NCI-H2227 treated with DMSO at 0.1 percent for 48 hours (cell line): ENCODE data around the gene C6orf120.
"Not testable (repeated sequence)": the region's sequence is repeated elsewhere in the genome, so short reads cannot be mapped to it uniquely, and the experiment has no call there.

ENCODE experiments used
- DNase-seq: peaks from one replicate; lab custom pipeline; 2025; lab: John Stamatoyannopoulos, UW

C6orf120 gene

DNA sequence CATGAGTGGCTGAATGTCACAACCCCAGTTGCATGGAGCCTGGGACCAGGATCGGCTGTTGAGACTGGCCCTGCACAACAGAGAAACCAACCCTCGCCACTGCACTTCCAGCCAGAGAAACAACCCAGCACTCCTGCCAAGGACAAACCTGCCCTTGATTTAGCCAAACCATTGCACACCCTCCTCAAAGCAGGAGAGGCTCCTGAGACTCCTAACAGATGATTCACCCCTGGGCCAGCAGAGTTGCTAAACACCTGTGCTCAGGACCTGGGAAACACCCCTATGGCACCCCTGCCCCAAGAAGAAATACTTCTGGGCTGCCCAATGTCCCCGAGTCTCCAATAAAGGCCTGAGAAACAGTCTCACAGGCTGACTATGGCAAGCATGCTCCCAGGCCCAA is 17.9 kb upstream of the C6orf120 start:
- no peak for DNase-seq

DNA sequence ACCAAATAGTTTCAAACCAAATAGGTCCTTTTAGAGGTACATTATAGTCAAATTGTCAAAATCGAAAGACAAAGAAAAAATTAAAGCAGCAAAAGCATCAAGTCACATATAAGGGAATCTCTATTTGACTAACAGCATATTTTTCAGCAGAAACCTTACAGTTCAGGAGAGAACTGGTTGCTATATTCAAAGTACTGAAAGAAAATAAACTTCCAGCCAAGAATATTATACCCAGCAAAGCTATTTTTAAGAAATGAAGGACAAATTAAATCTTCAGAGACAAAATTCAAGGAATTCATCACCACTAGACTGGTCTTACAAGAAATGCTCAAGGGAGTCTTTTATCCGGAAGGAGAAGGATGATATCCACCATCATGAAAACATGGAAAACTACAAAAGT is 16.1 kb upstream of the C6orf120 start:
- DNase-seq, result no peak

DNA sequence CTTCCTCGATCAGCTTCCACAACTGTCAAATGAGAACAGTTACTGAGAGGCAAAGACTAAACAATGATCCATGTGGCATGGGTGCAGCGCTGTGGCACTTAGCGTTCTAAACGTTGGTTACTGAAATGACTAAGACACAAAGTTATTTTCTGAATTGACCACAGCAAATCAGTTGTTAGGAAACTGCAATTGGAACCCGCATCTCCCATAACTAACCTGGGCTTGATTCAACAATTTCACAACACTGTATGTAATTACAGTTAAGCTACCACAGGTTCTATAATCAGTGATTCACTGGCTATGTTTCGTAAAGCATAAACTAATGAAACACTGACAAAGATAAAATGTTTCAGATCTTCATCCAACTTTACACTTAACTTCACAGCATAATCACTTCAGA is 12.6 kb upstream of the C6orf120 start:
- DNase-seq, result no peak

DNA sequence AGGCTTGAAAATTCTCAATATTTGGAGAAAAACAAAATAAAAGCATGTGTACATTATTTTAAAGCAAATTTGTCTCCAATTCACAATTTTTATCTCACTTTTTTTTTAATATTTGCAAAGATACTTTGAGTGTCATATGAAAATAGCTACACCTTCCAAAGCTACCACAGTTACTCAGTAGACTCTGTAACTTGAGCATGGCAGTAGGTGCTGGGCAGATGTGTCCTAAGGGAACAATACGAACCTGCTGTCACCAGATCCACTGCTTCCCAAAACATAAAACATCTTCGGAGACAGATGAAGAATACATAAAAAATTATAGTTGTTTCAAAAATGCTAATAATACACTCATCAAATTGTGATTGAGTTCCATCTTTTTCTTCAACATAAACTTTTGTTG is 10.7 kb upstream of the C6orf120 start:
- DNase-seq, result no peak

DNA sequence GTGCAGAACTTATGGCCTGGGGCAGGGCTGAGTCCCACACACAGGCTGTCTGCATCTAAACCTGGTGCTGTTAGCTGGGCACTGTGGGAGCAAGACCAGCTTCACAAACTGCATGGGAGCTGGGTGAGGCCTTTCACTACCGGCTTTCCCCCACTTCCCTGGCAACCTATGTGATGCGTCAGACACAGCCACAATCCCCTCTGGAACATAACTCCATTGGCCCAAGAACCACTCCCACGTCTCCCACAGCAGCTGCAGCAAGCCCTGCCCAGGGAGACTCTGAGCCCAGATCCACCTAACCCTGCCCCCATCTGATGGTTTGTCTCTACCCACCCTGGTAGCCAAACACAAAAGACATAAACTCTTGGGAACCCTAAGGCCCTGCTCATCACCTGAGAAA is 9.4 kb upstream of the C6orf120 start:
- DNase-seq, result no peak

DNA sequence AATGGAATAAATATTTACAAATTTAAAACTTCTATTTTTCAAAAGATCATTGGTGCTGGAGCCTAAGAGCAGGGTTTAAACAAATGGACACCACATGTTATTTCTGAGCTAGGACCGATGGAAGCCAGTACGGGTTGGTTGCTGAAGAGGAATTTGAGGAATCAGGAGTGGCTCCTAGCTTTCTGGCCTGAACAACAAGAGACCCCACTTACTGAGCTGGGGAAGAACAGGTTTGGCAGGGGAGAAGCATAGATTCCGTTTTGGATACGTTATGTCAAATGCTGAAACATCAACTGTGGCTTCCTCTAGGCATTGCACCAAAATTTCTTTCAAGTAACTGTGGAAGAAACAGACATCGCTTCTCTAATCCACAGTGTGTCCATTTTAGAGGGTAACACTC is 6.8 kb upstream of the C6orf120 start:
- no peak for DNase-seq

DNA sequence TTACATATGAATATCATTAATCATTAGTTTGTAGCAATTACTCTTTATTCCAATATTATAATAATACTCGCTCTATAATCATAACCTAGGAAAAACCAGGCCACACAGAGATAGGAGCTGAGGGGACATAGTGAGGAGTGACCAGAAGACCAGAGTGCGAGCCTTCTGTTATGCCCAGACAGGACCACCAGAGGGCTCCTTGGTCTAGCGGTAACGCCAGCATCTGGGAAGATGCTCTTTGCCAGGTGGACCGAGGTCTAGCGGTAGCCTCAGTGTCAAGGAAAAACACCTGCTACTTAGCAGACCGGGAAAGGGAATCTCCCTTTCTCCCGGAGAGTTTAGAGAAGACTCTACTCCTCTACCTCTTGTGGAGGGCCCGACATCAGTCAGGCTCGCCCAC is 4.8 kb upstream of the C6orf120 start:
- DNase-seq, result not testable (repeated sequence)

DNA sequence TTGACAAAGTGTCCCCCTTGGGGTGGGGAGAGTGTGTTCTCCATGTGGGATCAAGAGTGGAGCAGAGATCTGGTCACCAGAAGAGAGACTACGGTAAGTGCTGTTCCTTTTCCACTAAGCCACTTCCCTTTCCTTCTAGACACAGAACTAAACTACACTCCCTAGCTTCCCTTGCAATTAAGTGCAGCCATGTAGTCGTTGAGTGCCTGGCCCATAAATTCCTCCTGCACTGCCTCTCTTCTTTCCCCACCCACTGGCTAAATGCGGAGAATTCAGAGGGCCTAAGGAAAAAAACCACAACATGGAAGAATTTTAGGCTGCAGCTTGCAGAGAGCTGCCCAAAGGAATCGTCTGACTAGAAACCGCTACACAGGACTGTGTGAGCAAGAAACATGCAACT is 1.6 kb upstream of the C6orf120 start:
- DNase-seq, result no peak

DNA sequence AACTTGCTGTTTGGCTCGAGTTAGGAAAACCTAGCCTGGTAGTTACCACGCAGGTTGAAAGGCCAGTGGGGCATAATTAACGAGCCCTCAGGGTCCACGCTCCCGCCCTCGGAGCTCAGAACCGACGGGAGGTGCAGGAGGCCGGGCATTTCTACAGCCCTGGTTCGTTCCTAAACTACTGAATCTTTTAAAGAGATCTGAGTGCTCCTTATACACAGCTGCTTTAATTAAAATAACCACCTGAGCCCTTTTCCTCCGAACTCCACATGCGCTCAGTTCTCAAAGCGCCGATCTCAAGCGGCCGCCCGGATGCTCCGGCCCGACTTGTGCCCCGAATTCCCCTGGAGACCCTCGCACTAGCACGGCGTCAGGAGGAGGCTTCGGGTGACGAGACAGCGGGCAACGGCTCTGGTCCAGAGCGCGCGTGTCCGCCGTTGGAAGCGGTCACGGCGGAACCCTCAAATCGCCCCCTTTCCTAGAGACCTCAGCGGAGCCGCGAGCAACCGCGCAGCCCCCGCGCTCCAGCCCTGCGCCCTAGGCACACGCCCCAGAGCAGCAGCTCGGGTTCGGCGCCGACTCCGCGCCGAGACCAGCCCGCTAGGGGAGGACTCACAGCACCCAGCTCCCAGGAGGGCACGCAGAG is 494 bp upstream of the C6orf120 start:
- DNase-seq, result no peak

DNA sequence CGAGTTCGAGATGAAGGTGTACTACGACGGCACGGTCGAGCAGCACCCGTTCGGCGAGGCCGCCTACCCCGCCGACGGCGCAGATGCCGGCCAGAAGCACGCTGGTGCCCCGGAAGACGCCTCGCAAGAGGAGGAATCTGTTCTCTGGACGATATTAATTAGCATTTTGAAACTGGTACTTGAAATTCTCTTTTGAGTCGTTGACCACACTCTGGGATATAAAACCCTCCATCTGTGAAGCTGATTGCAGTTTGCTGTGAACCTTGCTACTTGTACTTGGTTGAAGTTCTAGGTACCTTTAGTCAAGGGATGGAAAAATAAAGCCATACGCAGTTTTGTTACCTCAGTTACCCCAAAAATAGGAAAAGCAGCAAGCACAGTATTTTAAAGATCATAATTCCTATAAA is 917 bp downstream of the C6orf120 start:
- DNase-seq, result no peak

DNA sequence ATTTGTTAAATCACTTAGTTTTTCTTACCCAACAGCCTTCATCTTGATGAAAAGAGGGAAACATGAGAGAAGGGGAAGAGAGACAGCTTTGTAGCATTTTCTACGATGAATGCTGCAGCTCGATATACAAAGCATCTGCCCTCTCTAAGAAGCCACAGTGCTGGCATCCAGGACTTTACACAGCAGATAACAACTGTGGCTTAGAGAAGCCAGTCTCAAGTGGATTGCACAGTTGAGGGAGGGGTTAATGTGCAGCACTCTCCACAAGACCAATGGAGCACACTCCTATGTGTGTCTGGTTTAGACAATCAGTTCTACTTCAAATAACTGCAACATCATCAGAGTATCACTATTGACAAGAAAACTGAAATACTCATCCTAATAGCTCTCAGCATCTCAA is 5.8 kb downstream of the C6orf120 start:
- DNase-seq, result no peak

DNA sequence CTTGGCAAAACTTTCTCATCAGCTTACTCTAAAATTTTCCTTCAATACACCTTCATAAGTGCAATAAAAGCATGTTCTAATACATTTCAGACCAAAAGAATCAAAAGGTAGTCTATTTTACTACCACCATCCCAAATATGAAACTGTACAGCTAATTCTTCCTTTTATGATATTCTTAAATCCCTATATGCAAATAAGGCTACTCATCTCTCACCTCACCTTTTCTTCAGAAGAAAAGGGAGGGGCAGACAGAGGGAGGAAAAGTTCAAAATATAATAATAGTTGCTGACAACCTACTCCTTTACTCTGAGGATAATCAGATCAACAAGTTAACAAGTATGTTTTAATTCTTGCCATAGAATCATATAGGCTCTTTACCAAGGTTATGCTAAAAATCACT is 7.4 kb downstream of the C6orf120 start:
- no peak for DNase-seq

DNA sequence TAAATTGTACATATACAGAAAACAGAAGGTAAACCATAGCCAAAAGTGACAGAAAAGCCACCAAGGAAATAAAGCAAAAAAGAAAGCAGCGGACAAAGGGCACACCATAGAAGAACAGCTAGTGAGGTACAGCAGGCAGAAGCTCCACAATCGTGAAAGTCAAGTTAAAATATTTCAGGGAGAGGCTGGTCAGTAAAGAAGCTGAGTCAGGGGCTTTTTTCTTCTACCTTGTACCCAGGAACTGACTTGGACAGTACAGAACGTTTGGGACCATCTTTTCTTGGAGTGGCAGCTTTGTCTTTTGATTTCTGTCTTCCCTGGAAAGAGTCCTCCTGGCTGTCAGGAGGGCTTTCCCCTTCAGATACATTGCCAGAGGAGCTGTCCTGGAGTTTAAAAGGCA is 8.1 kb downstream of the C6orf120 start:
- no peak for DNase-seq

DNA sequence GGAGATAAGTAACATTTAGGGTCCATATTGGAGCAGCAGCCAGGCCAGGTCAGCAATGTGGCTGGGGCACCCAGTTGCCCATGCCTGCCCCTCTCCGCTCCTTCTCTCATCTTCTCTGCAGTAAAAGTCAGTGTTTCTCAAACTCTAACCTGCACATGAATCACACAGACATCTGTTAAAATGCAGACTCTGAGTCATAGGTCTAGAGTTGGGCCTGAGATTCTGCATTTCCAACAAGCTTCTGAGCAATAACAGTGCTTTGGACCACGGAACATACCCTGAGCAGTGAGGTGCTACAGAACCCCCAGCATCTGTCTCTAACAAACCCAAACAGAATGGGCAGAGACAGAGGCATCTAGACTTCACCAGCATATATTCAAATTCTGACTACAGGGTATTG is 12.3 kb downstream of the C6orf120 start:
- DNase-seq, result no peak

DNA sequence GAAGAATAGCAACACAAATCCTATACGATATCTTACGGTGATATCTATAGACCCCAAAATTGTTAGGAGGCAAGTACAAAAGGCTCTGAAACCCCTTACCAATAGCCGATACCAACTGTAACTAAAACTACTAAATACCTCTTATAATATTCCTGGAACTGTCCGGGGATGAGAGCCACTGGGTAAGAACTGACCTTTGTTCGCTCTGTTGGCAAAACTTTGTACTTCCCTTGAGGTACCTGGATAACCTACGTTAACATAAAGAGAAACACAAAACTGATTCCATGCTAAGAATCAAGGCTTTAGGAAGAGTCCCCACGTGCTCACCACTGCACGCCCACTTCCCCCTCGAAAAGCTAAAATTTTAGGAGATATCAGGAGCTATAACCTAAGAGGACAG is 12.7 kb downstream of the C6orf120 start:
- no peak for DNase-seq

DNA sequence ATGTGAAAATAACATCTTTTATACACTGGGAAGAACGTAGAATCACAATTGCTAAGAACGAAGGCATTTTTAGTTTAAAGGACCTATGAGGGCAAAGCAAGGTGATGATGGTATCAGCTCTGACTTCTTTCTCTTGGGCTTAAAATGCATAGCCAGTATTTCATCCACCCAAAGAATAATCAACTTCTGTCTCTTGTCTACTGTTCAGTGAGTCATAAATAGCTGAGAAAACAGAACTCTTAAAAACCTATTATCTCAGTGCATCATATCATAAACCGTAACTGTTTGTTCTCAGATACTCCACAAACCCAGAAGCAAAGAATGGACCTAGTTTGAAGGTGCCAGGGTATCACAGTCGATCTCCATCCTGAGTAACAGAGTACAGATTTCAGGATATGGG is 17.2 kb downstream of the C6orf120 start:
- DNase-seq, result no peak

DNA sequence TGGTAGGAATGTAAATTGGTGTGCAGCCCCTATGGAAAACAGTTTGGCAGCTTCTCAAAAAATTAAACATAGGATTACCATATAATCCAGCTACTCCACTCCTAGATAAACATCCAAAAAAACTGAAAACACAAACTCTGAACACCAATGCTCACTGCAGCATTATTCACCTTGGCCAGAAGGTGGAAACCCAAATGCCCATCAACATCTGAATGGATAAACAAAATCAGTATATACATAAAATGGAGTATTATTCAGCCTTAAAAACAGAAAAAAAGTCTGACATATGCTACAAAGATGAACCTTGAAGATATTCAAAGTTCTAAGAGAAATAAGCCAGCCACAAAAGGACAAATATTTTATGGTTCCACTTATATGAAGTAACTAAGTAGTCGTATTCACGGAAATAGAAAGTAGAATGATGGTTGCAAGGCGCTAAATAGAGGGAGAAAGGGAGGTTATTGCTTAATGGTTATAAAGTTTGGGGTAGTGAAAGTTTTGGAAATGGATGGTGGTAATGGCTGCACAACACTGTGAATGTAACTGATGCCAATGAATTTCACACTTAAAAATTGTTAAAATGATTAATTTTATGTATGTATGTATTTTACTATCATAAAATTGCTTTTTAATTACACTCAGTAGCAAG is 18.4 kb downstream of the C6orf120 start:
- DNase-seq, result no peak

DNA sequence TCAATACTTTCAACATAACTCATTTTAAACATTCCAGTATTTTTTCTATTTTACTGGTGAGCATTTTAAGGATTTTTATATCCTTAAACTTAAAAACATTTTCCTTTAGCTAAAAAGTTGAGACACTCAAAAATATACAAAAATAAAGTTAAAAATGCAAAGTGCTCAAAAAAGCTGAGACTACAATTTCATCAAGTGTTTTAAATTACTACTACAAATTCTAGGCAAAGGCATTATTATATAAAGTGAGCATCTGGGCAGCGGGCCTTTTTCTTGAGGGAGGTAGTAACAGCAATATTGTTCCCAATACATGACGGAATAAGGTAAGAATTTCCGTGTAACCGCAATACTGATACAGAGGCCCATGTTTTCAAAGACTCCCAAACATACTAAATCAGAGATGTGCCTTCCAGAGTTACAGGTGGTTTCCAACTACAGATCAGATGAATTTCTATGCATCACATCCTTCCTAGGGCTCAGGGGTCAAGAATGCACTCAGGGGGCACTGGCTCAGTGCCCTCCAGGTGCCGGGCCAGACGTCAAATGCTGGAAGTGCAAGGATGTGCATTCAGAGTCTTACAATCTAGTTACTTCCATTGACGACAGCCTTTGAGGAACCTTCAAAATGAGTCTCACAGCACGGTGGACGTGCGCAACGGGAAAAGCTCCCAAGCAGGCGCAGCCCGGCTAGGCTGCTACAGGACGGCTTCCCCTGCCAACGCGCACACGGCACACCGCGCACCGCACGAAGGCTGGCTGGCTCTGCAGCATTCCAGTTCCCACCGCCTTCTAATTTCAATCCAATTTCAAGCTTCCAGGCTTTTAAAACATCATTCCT is 20.7 kb downstream of the C6orf120 start:
- no peak for DNase-seq

DNA sequence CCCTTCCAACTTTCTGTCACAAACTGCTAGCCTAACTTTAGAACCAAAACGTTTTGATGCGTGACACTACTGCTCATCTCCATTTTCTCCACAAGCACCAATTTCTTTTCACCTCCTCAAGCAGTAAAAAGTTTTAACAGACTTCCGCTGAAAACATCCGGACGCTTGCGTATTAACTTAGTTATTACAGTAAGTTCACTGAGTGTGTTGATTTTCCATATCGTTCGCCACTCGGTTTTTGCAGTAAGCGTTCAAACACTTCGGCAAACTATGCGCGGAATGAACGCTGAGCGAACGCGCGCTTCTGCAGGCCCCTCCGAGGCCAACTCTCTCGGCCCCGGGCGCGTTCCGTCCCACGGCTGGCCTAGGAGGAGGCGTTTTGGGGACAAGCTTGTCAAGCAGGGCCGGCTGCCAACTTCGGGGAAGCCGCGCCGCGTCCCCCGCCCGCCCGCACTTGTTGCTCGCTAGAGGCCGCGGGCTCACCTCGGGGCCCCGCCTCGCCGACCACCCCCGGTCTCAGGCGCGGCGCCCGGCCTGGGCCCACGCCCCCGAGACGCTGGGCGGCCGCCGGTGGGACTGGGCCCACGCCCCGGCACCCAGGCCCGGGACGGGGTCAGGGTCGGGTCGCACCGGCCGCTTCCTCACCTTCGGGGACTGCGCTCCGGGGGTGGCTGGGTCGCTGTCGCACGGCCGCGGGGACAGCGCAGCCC is 21.4 kb downstream of the C6orf120 start:
- DNase-seq, result no peak

DNA sequence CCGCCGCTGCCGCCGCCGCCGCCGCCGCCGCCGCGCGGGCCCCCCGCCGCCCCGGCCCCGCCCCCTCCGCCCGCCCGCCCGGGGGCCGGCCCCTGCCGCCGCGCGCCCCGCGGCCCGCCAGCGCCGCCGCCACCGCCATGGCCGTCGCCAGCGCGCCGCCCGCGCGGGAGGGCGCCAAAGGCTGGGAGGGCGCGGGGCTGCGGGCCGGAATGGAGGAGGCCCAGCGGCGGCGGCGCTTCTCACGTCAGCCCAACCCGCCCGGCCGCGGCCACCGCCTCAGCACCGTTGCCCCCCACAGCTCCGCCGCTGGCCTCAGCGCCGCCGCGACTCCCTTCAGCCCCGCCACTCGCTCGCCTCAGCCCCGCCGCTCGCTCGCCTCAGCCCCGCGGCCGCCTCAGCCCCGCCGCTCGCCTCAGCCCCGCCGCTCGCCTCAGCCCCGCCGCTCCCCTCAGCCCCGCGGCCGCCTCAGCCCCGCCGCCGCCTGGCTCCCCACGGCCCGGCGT is 22.1 kb downstream of the C6orf120 start:
- no peak for DNase-seq

DNA sequence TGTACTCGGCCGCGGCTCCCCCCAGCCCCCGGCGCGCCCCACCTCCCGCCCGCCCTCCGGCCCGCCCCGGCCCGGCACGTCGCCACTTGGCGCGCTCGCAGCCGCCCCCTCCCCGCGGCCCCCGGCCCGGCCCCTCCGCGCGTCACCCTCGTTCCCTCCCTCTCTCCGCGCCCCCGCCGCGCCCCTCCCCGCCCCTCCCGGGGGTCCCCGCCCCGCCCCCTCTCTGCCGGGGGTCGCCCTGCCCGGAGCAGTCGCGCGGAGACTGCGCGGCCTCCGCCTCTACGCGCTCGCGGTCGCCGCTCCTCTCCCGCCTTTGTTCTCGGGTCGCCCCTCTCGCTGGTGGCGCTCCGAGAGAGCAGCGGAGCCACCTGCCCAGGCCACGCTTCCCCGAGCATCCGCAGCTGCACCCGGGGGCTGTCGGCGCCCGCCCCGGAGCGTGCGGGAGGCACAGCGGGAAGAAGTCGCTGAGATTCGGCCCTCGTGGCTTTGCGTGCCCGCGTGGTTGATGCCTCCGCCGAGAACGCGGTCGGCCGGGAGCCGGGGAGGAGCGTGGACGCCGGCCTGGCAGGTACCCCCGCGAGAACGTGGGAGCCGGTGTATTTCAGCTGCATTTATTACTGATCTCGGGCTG is 22.7 kb downstream of the C6orf120 start, which contains the start of gene PHF10:
Gene PHF10, minus strand, starts transcription at position 7 of the 631 bp plus-strand sequence. CDS start 569 bp downstream, outside the sequence.
- DNase-seq, result peak; percentile 43
